DMS53 treated with DMSO at 0.1 percent for 48 hours (cell line): ENCODE data around the gene DUSP16.

ENCODE experiments used
- DNase-seq: peaks from one replicate; lab custom pipeline; 2025; ENCODE audit not compliant: unreplicated experiment; lab: John Stamatoyannopoulos, UW

DUSP16 gene

DNA sequence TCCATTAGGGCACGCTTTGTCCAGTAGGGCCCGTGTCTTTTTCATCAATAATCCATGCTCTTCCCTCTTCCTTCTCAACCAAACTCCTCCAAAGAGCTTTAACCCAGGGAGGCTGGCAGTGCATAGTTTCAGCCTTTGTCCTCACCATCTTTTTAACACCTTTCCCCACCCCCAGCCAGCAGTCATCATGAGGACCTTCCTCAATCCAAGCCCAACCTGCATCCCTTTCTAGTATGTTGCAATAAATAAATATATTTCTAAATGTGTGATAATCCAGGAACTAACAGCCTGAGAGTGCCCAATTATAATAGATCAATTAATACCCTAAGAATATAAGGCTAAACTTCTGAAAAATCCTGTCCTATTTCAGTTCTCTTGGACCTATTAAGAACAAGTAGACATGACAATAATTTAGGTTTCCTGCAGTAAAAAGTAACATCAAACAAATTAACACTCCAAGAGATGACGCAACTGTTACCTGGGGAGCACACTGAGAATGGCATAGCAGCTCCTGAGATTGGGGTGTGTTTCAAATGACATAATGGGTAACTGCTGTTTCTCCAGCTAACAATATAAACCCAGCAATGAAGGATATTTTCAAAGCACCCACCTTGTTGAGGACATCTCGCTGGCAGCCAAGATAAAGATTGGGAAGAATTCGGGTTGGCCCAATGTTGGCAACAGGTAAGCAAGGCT lies 62.6 kb downstream of the DUSP16 start:
- DNase-seq, result no peak

DNA sequence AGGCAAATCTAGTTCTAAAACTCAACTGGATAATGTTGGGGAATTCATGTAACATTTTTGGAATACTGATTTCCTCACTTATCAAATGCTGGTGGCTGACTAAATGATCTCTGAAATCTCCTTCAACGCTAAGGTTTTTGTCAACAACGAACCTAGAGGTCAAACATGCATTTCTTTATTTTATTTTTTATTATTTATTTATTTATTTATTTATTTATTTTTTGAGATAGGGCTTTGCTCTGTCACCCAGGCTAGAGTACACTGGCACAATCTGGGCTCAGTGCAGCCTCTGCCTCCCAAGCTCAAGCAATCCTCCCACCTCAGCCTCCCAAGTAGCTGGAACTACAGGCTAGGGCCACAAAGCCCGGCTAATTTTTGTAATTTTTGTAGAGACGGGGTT lies 64.5 kb downstream of the DUSP16 start:
- DNase-seq, result no peak

DNA sequence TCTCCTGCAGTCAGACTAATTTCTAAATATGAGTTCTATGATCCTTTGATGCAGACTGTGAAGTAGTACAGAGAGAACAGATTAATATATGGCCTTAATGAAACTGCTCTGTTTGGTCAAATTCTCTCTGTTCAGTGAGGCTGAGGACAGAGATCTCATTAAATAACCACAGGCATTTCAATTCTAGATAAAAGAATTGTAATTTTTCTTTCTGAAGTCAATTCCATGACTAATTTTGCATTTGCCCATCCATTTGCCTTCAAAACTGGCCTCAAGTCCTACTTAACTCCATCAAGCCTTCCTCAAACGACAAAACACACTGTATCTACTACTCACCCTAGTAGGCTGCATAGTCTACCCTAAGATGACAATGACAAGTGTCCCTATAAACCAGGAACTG lies 67.1 kb downstream of the DUSP16 start:
- no peak for DNase-seq

DNA sequence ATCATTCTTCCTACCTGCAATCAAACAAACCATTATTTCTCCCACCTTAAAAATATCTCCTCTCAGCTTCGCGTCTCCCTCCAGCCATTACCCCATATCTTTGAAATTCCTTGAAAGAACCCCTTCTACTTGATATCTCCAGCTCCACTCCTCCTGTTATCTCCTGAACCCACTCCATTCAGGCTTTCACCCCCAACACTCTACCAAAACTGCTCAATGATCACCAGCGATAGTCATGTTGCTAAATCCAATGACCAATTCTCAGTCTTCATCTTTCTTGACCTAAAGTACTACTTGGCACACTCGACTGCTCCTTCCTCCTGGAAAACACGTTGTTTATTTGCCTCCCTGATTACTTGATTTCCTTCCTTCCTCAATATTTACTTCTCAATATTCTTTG lies 70.1 kb downstream of the DUSP16 start:
- DNase-seq, result no peak

DNA sequence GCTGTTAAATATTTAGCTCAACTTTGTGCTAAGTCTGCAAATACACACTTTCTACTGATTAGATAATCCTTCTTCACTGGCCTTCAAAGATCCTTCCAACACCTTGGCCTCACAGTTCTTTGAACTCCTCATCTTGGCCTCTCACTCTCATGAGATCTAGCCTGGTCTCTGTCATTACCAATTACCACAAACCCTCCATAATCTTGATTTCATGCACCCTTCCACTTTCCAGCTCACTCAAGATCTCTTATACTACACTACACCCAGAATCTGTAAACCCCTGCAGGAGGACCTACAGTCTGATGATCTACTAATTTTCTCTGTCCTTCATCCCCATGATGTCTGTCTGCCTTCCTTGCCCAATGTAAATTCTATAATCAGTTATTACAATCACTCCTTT lies 71.1 kb downstream of the DUSP16 start:
- no peak for DNase-seq

DNA sequence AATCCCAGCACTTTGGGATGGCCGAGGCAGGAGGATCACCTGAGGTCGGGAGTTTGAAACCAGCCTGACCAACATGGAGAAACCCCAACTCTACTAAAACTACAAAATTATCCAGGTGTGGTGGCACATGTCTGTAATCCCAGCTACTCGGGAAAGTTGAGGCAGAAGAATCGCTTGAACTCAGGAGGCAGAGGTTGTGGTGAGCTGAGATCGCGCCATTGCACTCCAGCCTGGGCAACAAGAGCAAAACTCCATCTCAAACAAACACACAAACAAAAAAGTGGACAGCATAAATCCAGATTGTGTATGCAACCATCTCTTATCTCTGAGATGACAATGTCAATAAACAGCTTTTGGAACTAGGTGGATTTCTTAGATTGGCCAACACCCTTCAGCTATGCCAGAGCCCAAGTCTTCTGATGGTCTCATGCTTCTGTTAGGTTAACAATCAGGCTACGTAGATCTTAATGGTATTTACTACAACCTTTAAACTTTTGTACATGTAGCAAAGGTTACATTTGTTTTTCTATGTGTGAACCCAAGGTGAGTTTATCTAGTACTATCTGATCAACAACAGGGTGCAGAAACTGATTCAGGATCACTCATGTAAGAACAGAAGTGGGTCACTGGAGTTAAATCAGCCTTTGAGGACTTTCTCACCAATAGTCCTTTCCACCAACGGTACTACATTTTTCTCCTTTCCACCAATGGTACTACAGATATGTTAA lies 73.7 kb downstream of the DUSP16 start:
- DNase-seq, result no peak

DNA sequence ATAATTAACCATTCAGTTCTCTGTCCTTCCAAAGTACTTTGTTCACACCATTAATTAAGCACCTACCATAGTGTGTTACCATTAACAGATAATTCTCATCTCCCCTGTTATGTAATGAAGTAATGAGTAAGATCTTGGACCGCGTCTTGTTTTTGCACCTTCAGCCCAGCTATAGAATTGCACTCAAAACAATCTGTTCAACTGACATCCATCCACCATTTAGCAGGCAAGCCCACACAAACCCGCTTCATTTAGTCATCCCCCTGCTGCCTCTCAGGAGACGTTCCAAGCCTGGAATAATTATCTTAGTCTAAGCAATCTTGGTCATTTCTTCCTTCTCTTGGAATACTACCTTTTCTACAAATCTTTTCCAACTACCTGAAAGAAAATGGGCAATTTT lies 74.4 kb downstream of the DUSP16 start:
- no peak for DNase-seq

DNA sequence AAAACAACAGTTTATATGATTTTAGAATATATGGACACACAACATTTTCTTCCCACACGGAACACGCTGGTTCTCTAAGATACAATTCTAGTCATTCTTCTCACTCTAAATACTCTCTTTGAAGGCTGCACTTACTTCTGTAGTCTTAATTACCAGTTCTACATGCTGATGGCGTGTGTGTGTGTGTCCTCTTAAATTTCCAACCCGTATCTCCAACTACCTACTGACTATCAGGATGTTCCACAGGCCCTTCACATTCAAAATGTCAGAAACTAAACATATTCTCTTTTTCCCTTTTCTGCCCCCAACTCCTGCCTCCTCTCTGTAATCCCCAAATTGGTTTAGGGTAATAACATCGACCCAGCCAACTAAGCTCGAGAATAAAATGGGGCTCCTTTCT lies 75.2 kb downstream of the DUSP16 start:
- no peak for DNase-seq

DNA sequence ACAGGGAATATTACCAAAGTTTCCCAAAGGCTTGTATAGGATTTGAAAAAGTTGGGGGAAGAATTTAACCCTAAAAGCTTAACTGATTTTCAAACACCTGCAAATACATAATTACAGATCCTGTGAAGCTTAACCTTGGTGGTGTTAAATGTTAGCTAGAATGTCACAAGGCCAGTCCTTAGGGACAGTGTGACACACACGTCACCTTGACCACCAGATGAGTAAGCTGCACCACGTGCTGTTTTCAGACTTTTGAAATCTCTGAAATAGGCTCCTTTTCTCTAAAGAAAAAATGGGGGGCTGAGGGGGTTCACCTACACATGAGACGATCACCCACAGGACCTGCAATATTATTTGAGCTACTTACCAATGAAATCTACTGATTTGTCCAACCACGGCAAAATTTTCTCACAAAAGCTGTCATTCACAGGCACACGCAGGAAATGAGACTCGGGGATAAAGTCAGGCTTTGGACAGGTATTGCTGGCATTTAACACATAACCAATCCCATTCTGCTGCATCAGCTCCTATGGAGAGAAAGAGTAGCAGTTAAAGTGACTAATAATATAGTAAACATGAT lies 75.9 kb downstream of the DUSP16 start:
- no peak for DNase-seq

DNA sequence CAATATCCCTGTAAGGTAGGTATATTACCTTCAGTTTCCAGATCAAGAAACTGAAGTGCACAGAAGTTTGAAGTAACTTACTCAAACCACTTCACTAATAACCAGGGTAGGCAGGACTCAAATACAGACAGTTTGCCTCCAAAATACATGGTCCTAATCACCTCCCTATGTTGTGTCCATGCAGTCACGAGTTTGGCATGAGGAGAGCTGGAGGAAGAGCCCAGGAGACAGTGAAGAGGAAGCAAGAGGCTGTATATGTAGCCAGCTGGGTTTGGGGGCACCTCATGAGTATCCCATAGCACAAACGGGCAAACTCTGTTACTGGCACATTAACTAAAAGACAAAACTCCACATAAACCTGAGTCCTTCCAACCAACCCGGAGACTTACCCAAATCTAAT lies 79.2 kb downstream of the DUSP16 start:
- no peak for DNase-seq

DNA sequence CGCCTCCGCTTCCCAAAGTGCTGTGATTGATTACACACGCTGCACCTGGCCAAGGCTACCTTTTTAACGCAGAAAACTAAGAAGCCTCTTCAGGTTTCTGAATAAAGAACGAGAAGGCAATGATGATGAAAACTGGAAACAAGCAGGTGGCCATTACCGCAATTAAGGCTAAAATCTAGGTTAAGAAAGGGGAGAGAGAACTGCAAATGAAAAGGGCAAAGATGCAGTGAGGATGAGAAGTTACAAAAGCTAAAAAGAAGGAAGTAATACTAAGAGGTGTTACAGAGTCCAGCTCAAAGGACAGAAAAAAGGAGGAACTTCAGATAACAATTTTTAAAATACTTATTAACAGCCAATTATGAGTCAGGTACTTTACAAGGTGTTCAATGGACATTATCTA lies 79.7 kb downstream of the DUSP16 start:
- no peak for DNase-seq

DNA sequence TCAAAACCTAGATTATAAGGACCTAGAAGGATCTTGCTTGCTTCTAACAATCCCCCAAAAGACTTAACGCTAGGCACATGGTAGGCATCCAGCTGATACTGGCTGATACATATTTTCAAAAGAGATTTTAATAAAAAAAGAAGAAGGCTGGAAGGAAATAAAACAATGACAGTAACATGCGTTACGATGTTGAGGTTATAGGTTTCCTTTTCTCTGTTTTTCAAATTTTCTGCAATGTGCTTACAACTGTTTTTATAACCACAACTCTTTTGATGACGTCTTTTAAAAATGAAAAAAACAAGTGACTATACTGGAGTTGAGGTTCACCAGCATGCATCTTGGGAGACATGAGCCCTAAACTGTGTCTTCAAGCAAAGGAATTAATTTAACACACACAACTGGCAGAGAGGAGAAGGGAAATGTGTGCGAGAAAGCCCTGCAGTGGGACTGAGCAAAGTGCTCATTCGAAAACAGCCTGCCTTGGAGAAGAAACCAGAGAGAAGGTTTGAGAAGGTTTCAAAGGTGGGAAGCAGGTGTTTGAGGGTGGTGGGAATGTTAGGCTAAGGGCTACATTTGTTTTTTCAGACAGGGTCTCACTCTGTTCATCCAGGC lies 80.4 kb downstream of the DUSP16 start:
- no peak for DNase-seq

DNA sequence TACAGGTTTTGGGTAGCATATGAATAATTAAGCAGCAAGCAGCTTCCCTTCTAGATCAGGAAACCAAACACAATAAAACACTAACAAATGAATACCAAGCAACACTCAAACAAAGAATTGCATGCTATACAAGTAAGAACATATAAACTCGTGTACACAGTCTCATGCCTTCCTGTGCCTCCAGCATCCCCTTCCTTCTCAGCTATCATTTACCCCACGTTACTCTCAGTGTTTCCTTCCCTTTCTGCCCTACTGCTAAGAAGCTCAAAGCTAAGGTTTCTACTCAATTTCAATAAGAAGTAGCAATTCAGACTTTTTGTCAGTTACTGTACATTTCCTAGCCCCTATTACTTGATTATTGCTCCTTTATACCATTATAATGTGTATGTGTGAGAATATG lies 81.0 kb downstream of the DUSP16 start:
- no peak for DNase-seq

DNA sequence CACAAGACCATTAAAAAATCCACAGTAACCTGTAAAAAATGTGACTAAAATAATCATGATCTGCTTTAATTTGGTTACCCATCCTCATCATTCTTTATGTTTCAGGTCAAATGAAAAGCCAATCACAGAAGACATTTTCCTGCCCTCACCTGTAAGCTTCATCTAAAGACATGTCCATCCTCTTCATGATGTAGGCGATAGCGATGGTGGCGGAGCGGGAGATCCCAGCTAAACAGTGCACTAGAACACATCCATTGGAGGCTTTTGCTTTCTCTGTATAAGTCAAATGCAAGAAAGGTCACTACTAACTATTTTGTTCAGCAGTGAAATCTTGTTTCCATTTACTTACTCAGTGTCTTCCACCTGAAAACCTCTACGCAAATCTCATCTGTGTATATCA lies 82.6 kb downstream of the DUSP16 start:
- no peak for DNase-seq

DNA sequence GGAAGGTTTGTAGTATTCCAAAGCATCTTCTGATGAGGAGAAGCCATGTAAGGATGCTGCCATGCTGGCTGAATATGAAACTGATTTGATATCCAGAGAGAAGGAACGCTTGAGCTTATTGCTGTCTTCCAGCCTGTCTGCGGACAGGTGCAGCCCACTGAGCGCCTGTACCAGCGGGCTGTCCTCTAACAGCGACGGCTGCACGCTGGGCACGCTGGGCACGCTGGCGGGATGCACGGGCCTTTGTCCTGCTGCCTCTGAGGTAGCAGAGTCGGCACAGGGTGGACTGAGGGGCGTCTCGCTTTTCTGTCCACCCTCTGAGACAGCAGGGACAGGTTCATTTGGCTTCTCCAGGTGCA lies 85.2 kb downstream of the DUSP16 start:
- no peak for DNase-seq

DNA sequence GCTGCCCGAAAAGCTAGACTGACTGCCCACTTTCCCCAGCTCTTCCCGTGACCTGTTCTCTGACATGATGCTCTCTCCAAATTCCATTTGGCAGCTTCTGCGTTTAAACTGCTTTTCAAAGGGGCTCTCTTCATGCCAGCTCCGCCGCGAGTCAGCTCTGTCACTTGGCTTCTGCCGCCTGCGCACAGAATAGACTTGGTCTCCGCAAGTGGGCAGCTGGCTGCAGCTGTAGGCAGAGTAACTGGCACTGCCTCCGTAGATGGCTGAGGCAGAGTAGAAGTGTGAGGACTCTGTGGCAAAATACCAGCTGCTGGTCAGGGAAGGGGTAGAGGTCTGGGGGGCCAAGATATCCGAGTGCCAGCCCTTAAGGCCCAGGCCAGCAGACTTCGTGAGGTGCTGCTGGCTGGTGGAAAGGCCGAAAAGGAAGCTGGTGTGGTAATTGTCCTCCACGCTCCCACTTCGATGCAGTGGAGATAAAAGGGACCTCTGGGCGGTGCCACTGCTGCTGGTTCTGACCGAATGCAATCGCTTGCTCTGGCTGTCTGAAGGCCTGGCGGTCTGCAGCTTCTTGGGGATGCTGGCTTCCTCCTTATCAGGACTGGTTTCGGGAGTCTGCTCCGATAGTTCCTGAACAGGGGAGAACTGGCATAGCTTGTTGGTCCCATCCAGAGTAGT lies 85.7 kb downstream of the DUSP16 start:
- DNase-seq, result no peak

DNA sequence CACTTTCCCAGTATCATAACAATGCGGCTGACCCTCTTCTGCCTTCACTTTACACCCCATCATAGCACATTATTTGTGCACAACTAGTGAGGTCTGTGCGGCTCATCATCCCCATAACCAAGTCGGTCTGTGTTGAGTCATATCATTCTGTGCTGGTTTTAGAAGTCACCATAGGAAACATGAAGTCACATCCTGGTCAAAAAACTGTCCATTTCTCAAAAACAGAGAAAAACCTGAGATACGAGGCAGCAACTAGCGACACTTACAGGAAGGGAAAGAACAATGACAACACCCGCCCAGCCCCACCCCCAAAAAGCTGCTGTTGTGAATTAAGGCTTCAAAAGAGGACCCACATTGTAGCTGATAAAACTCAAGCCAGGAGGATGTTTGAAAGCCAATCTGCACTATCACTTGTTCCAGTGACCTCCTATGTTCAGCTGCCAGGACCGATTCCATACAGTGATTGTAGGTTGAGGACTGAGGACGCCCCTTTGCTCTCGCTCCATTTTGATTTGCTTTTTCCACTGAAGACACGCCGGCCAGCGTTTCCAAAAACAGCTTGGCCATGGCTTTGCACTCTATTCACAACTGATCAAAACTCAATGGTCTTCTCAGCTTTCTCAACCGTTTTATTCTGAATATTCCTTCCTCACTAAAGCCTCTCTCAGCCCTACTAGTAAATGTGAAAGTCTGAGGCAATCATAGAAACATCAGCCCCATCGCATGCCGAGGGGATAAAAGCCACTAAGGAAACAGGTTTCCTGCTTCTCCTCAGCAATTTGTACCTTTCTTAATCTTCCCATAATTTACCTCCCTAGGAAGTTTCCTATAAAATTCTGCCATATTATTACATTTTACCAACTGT lies 87.5 kb downstream of the DUSP16 start:
- no peak for DNase-seq

DNA sequence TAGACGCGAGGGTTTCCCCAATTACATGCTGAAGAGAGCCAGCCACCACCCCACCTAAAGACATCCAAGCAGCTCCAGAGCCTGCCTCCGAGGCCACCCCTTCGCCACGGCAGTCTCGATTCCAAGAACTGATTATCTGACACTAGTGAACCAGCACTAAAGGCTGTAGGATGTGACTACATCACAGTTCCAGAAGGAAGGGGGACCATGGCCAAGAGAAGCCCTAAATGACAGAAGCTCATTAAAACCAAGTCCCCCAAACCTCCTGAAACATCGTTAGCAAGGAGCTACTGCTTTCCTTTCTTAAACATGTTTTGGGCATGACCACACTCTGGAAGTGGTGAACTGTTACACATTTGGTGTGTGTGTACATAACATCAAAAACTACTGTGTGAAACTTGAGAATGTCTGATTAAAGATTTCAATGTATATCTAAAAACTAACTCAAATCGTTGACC lies 88.2 kb downstream of the DUSP16 start:
- DNase-seq, result no peak

DNA sequence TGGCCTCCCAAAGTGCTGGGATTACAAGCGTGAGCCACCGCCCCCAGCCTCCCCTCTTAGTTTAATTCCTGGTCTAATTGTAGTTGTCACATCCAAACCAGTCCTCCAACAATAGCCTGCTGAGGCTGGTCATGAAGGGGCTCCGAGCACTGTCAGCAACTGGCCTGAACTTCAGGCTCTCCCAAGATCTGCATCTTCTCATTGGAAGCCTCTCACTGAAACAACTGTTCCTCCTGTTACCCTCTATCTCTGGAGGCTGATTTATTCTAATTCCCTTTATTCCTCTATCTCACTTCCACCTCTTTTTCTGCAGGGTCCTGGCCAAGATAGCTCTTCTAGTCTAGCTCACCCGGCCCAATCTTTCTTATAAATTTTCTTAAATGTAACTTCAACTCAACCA lies 89.4 kb downstream of the DUSP16 start:
- DNase-seq, result no peak
